ENCODE measurements around the gene TBC1D22A.

- TF ChIP-seq EZH2 (IDR thresholded peaks at IDR 0.05; ENCODE audit: insufficient read depth, low read length) (no peak), CTCF (IDR thresholded peaks at IDR 0.05; ENCODE audit: insufficient read depth, low read depth, low read length) (no peak)
Measured at GRCh38 chr22:46862418-46863324, 100.2 kb downstream of the TBC1D22A start.

Measured in astrocyte (in vitro differentiated cells and primary cell).